Activated CD4-positive, CD25-positive, alpha-beta regulatory T cell (primary cell): ENCODE data around the gene NUTM2G.
"Not testable (repeated sequence)": the region's sequence is repeated elsewhere in the genome, so short reads cannot be mapped to it uniquely, and the experiment has no call there.

ENCODE experiments used
- DNase-seq, 4 experiments: peaks; one replicate each; lab custom pipeline; 2025; lab: John Stamatoyannopoulos, UW

The NUTM2G gene

GRCh38 chr9:96949346-96949745 is 20.7 kb downstream of the NUTM2G start:
- not testable (repeated sequence) for DNase-seq

DNA sequence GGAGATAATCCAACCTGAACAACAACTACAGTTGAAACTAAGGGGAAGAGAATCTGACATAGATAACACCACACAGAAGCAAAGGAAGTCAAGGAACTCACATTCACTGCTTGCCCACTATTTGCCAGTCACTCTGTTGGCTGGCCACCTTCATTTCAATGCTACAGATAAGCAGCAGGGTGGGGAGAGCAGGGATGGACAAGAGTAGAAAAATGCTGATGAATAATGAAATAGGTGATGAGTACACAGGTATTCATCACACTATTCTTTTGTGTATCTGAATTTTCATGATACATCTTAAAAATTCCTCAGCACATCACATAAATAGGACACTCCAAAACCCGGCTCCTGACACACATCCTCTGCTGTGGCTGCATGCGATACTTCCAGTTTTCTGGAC is 21.9 kb downstream of the NUTM2G start:
- DNase-seq: not testable (repeated sequence)

DNA sequence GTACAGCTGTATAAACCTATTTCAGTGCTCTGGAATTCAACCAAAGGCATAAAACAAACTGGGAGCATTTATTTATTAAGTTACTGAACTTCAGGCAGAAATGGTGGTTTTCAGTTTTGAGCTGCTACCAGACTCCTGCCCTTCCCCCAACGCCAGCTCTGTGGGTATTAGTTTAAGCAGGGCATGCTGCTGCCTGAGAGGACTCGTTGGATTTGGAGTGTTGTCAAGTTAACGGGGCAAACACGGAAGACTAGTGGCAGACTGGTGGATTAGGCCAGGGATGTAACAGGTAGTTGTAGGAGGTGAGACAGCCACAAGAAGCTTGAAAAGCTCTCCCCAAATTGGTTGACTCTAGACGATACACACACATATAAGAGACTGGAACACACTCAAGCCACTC is 38.9 kb downstream of the NUTM2G start:
- DNase-seq: not testable (repeated sequence)

- DNase-seq: not testable (repeated sequence)
Measured at GRCh38 chr9:96972552-96972951, 43.9 kb downstream of the NUTM2G start.

DNA sequence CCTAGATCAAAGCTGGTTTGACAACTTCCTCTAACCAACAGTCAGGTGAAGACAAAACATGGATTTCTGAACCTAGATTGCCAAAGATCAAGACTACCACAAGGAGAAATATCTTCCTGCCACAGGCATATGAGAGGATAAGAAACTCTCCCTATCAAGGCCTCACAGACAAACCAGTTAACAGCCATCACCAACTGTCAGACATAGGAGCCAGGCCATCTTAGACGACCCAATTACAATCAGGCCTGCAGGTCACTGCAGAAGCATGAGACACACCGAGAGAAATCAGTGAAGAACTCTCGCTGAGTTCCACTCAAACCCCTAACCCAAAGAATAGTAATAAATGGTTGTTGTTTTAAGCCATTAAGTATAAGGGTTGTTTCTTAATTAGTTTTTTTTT is 45.4 kb downstream of the NUTM2G start:
- not testable (repeated sequence) for DNase-seq

- DNase-seq: not testable (repeated sequence)
Measured at GRCh38 chr9:96983496-96984122, 55.0 kb downstream of the NUTM2G start.

DNA sequence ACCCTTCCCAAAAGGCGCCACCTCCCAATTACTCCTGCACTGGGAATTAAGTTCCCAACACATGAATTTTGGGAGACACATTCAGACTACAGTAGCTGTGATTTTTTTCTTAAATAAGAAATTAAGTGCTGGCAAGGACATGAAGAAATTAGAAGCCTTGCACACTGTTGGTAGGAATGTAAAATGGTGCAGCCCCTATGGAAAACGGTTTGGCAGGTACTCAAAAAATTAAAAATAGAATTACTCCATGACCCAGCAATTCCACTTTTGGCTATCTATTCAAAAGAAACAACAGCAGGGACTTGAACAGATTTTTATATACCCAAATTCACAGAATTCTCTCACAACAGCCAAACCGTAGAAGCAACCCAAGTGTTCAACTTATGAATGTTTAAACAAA is 55.5 kb downstream of the NUTM2G start:
- DNase-seq: not testable (repeated sequence)

DNA sequence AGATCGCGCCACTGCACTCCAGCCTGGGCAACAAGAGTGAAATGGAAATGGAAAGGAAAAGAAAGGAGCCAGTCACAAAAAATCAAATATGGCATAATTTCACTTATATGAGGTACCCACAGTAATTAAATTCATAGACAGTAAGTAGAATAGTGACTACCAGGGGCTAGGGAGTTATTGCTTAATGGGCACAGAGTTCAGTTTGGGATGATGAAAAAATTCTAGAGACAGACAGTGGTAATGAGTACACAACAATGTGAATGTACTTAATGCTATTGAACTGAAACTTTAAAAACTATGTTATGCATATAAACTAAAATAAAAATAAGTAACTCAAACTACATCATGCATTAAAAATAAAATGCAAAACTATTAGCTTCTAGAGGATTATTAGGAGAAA is 56.2 kb downstream of the NUTM2G start:
- not testable (repeated sequence) for DNase-seq
